Cardiac muscle cell (in vitro differentiated cells and primary cell): ENCODE results near the gene LRRC49. TPM values are rescaled to one million over a fixed set of nuclear protein-coding genes. Genes with fewer than 3 reads are reported as not detected.
A peak's percentile ranks its signal among the peaks of the same experiment; 100 is the strongest.

Source experiments
- DNase-seq, 2 donors: peaks; one replicate each; pipeline versions ENCODE4 v3.0.0 to v3.0.0-alpha.2; 2010 to 2017; ENCODE audit warnings: low read depth in 1 of 2, low spot score in 1 of 2
- H3K27ac ChIP-seq: fragments of 200-600 bp; sonication (generic); 2 replicates; pipeline ENCODE4 v1.5.1; 2016
- H3K27me3 ChIP-seq: fragments of 200-600 bp; sonication (generic); 2 replicates; pipeline ENCODE4 v1.6.0; 2016; ENCODE audit warnings: control low read depth
- H3K36me3 ChIP-seq: fragments of 200-600 bp; sonication (generic); 2 replicates; pipeline ENCODE4 v1.5.1; 2016; ENCODE audit warnings: control low read depth
- H3K4me1 ChIP-seq: fragments of 200-600 bp; sonication (generic); 2 replicates; pipeline ENCODE4 v1.8.1; 2017; ENCODE audit warnings: low read depth, mild to moderate bottlenecking, mixed run types
- H3K4me3 ChIP-seq: fragments of 200-600 bp; sonication (generic); 2 replicates; pipeline ENCODE4 v1.5.1; 2016; ENCODE audit warnings: mild to moderate bottlenecking
- H3K9me3 ChIP-seq: fragments of 200-600 bp; sonication (generic); 2 replicates; pipeline ENCODE4 v1.5.1; 2017; ENCODE audit warnings: low read depth, mild to moderate bottlenecking, control low read depth
- CTCF ChIP-seq: IDR thresholded peaks from 2 replicates; pipeline ENCODE4 v1.5.1; 2012; ENCODE audit warnings: low read depth, mild to moderate bottlenecking, low read length
- polyA plus RNA-seq: library from polyadenylated mRNA; unstranded; fragments of >200 nt; fragmentation: Nextera tagmentation; extraction: Ambion mirVana; gene quantifications from 2 replicates; pipeline ENCODE4 v1.2.1, GENCODE V29; 2016
- total RNA-seq: library from RNA; depleted of rRNA; stranded (reverse); fragments of >200 nt; gene quantifications from 2 replicates; pipeline ENCODE4 v1.2.3, GENCODE V29; 2016

LRRC49 gene
- total and polyA plus RNA-seq, 2 experiments from 2014 or later = 11.6 to 12.5 TPM

- DNase-seq = no peak
- Histone ChIP-seq H3K4me3 (no peak overlapping the region), H3K9me3 (no peaks in the 10 kb centered on the region), H3K4me1 (no peaks in the 10 kb centered on the region), H3K36me3 (no peaks in the 10 kb centered on the region), H3K27ac (no peak overlapping the region), H3K27me3 (no peaks in the 10 kb centered on the region)
- TF ChIP-seq CTCF = no peak
Measured at GRCh38 chr15:70954171-70954570, 61.5 kb downstream of the LRRC49 start.

GRCh38 chr15:70954733-70955132, 62.1 kb downstream of the LRRC49 start:
- DNase-seq = no peak
- no peaks in the 10 kb centered on the region for H3K36me3 ChIP-seq
- no peaks in the 10 kb centered on the region for H3K4me1 ChIP-seq
- H3K27ac ChIP-seq = no peak overlapping the region
- H3K4me3 ChIP-seq = no peak overlapping the region
- H3K9me3 ChIP-seq = no peaks in the 10 kb centered on the region
- no peak for TF ChIP-seq CTCF
- H3K27me3 ChIP-seq = no peaks in the 10 kb centered on the region

GRCh38 chr15:70955151-70955550, 62.5 kb downstream of the LRRC49 start:
- Histone ChIP-seq H3K4me3 (no peak overlapping the region), H3K9me3 (no peaks in the 10 kb centered on the region), H3K36me3 (no peaks in the 10 kb centered on the region), H3K27me3 (no peaks in the 10 kb centered on the region), H3K27ac (no peak overlapping the region), H3K4me1 (no peaks in the 10 kb centered on the region)
- TF ChIP-seq CTCF = no peak
- peak in 1 of 2 donors; percentile 39 for DNase-seq

GRCh38 chr15:70956201-70956995, 63.8 kb downstream of the LRRC49 start:
- H3K4me1 ChIP-seq = no peaks in the 10 kb centered on the region
- DNase-seq = peak in 1 of 2 donors; percentile 33
- no peaks in the 10 kb centered on the region for H3K36me3 ChIP-seq
- no peak overlapping the region for H3K27ac ChIP-seq
- H3K27me3 ChIP-seq = no peaks in the 10 kb centered on the region
- no peak for TF ChIP-seq CTCF
- no peak overlapping the region for H3K4me3 ChIP-seq
- H3K9me3 ChIP-seq = no peaks in the 10 kb centered on the region

- DNase-seq = no peak
- Histone ChIP-seq H3K27ac (no peak overlapping the region), H3K4me3 (no peak overlapping the region), H3K36me3 (no peaks in the 10 kb centered on the region), H3K27me3 (no peaks in the 10 kb centered on the region), H3K4me1 (no peaks in the 10 kb centered on the region), H3K9me3 (no peaks in the 10 kb centered on the region)
- no peak for TF ChIP-seq CTCF
Measured at GRCh38 chr15:70962084-70962483, 69.5 kb downstream of the LRRC49 start.
